Neural progenitor cell (in vitro differentiated cells): ENCODE measurements around the gene GALNT13.

Source experiments
- EZH2 ChIP-seq: fragments of 200-600 bp; sonication (generic); IDR thresholded peaks from 2 replicates; pipeline ENCODE4 v1.6.1; 2017; ENCODE audit warnings: antibody characterized with exemption, mild to moderate bottlenecking, moderate library complexity
- EZH2phosphoT487 ChIP-seq: fragments of 200-600 bp; sonication (generic); IDR thresholded peaks from 2 replicates; pipeline ENCODE4 v1.6.1; 2017; ENCODE audit warnings: antibody characterized with exemption
- TF ChIP-seq, protein P1 (sequence below): fragments of 200-600 bp; sonication (generic); IDR thresholded peaks from 2 replicates; pipeline ENCODE4 v1.5.1; 2017; ENCODE audit warnings: antibody characterized with exemption, mild to moderate bottlenecking

DNA sequence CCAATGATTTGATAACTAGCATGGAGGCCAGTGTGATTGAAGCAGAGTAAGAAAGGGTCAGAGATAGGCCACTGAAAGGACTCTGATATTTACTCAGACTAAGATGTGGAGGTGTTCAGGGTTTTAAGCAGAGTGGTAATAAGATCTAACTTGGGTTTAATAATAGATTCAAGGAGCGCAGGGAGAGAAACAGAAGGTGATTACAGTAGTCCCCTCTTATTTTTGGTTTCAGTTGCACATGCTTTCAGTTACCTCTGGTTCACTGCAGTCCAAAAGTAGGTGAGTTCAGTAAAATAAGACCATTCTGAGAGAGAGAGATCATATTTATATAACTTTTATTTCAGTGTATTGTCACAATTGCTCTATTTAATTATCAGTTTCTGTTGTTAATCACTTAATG lies 13.5 kb upstream of the GALNT13 start:
- TF ChIP-seq, protein P1, sequence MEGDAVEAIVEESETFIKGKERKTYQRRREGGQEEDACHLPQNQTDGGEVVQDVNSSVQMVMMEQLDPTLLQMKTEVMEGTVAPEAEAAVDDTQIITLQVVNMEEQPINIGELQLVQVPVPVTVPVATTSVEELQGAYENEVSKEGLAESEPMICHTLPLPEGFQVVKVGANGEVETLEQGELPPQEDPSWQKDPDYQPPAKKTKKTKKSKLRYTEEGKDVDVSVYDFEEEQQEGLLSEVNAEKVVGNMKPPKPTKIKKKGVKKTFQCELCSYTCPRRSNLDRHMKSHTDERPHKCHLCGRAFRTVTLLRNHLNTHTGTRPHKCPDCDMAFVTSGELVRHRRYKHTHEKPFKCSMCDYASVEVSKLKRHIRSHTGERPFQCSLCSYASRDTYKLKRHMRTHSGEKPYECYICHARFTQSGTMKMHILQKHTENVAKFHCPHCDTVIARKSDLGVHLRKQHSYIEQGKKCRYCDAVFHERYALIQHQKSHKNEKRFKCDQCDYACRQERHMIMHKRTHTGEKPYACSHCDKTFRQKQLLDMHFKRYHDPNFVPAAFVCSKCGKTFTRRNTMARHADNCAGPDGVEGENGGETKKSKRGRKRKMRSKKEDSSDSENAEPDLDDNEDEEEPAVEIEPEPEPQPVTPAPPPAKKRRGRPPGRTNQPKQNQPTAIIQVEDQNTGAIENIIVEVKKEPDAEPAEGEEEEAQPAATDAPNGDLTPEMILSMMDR = no peak
- TF ChIP-seq EZH2 (no peak), EZH2phosphoT487 (no peak)
